ENCODE results near the gene TMEM254. TPM values are rescaled to one million over a fixed set of nuclear protein-coding genes. Genes with fewer than 3 reads are reported as not detected.

The TMEM254 gene
- total RNA-seq, 4 donors from 2014 or later: 0.73 to 7.4 (median 4.8) TPM

GRCh38 chr10:80077869-80078447, 507 bp upstream of the TMEM254 start:
- ATAC-seq (no peak), DNase-seq (no peak)
- Histone ChIP-seq H3K4me1 (peaks cover 15 to 18% of the 10 kb centered on the region in 2 donors), H3K9me3 (no peaks in the 10 kb centered on the region), H3K36me3 (no peaks in the 10 kb centered on the region), H3K27ac (peak overlapping the region; percentile 88 to 99 (median 95)), H3K27me3 (no peaks in the 10 kb centered on the region), H3K4me3 (peak overlapping the region; percentile 59 to 99 (median 92))
- in situ Hi-C loops (cut with MboI; ENCODE audit: low sequenced_read_pairs in 4 of 4): no loop called here
- intact Hi-C loops (cut with DNase I; ENCODE audit: low total_unique reads): loop anchor here (5.0 kb wide), 2 partner anchors 129 to 379 kb away; partner anchors contain the start of gene ANXA11
- no peak for TF ChIP-seq POLR2A (IDR thresholded peaks at IDR 0.05)
- TF ChIP-seq, protein P1, sequence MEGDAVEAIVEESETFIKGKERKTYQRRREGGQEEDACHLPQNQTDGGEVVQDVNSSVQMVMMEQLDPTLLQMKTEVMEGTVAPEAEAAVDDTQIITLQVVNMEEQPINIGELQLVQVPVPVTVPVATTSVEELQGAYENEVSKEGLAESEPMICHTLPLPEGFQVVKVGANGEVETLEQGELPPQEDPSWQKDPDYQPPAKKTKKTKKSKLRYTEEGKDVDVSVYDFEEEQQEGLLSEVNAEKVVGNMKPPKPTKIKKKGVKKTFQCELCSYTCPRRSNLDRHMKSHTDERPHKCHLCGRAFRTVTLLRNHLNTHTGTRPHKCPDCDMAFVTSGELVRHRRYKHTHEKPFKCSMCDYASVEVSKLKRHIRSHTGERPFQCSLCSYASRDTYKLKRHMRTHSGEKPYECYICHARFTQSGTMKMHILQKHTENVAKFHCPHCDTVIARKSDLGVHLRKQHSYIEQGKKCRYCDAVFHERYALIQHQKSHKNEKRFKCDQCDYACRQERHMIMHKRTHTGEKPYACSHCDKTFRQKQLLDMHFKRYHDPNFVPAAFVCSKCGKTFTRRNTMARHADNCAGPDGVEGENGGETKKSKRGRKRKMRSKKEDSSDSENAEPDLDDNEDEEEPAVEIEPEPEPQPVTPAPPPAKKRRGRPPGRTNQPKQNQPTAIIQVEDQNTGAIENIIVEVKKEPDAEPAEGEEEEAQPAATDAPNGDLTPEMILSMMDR (IDR thresholded peaks at IDR 0.05 in 4 of 5, conservative IDR thresholded peaks at IDR 0.05 in 1 of 5): no peak

- intact Hi-C loops (cut with DNase I; ENCODE audit: low total_unique reads) (loop anchor here (5.0 kb wide), 2 partner anchors 128 to 378 kb away; partner anchors contain the start of gene ANXA11), in situ Hi-C loops (cut with MboI; ENCODE audit: low sequenced_read_pairs in 4 of 4) (no loop called here)
- peak overlapping the region; percentile 59 to 99 (median 92) for H3K4me3 ChIP-seq
- no peaks in the 10 kb centered on the region for H3K9me3 ChIP-seq
- peak overlapping the region; percentile 88 to 99 (median 95) for H3K27ac ChIP-seq
- DNase-seq: no peak
- peaks cover 15 to 18% of the 10 kb centered on the region in 2 donors for H3K4me1 ChIP-seq
- ATAC-seq: peak in 1 of 2 donors; percentile 11
- no peak for TF ChIP-seq POLR2A (IDR thresholded peaks at IDR 0.05)
- TF ChIP-seq, protein P1 (IDR thresholded peaks at IDR 0.05 in 4 of 5, conservative IDR thresholded peaks at IDR 0.05 in 1 of 5): no peak
- peaks cover 0 to 9% of the 10 kb centered on the region in 2 donors for H3K36me3 ChIP-seq
- H3K27me3 ChIP-seq: no peaks in the 10 kb centered on the region
Measured at GRCh38 chr10:80079312-80079719, 851 bp downstream of the TMEM254 start.

DNA sequence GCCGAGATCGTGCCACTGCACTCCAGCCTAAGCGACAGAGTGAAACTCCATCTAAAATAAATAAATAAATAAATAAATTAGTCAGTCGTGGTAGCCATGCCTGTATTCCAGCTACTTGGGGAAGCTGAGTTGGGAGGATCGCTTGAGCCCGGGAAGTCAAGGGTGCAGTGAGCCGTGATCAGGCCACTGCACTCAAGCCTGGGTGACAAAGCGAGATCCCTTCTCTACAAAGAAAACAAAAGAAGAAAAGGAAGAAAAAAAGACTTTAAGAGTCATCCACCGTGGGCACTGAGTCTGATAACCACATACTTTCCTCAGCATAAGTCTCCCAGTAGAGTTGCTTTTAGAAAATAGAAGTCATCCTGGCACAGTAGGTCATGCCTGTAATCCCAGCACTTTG, 2.6 kb downstream of the TMEM254 start:
- ATAC-seq (no peak), DNase-seq (no peak)
- no peaks in the 10 kb centered on the region for H3K27me3 ChIP-seq
- H3K4me1 ChIP-seq: peaks cover 15 to 18% of the 10 kb centered on the region in 2 donors
- H3K36me3 ChIP-seq: peaks cover 0 to 11% of the 10 kb centered on the region in 2 donors
- H3K27ac ChIP-seq: no peak overlapping the region
- in situ Hi-C loops (cut with MboI; ENCODE audit: low sequenced_read_pairs in 4 of 4) (no loop called here), intact Hi-C loops (cut with DNase I; ENCODE audit: low total_unique reads) (no loop called here)
- no peaks in the 10 kb centered on the region for H3K9me3 ChIP-seq
- TF ChIP-seq, protein P1 (IDR thresholded peaks at IDR 0.05 in 4 of 5, conservative IDR thresholded peaks at IDR 0.05 in 1 of 5): no peak
- TF ChIP-seq POLR2A (IDR thresholded peaks at IDR 0.05): no peak
- no peak overlapping the region for H3K4me3 ChIP-seq

- no peak for DNase-seq
Measured at GRCh38 chr10:80081801-80082750, 3.6 kb downstream of the TMEM254 start.

More at GRCh38 chr10:80081801-80082750, 3.6 kb downstream of the TMEM254 start:
- no peak for ATAC-seq
- H3K4me3 ChIP-seq: no peak overlapping the region
- peaks cover 15 to 18% of the 10 kb centered on the region in 2 donors for H3K4me1 ChIP-seq
- intact Hi-C loops (cut with DNase I; ENCODE audit: low total_unique reads): no loop called here
- no peak overlapping the region for H3K27ac ChIP-seq
- H3K36me3 ChIP-seq: peaks cover 0 to 11% of the 10 kb centered on the region in 2 donors
- H3K27me3 ChIP-seq: no peaks in the 10 kb centered on the region
- in situ Hi-C loops (cut with MboI; ENCODE audit: low sequenced_read_pairs in 4 of 4): no loop called here
- TF ChIP-seq POLR2A (IDR thresholded peaks at IDR 0.05): no peak
- TF ChIP-seq, protein P1 (IDR thresholded peaks at IDR 0.05 in 4 of 5, conservative IDR thresholded peaks at IDR 0.05 in 1 of 5): no peak
- H3K9me3 ChIP-seq: no peaks in the 10 kb centered on the region

Data from gastrocnemius medialis (tissue), 4 donors.